Ascending aorta (tissue), 2 donors: ENCODE data around the gene TUBA3C. TPM values are rescaled to one million over a fixed set of nuclear protein-coding genes. Genes with fewer than 3 reads are reported as not detected.
"Not testable (repeated sequence)": the region's sequence is repeated elsewhere in the genome, so short reads cannot be mapped to it uniquely, and the experiment has no call there.

ENCODE experiments used
- DNase-seq, 2 donors: peaks; one replicate each; pipeline ENCODE4 v3.0.0-alpha.2; 2019; ENCODE audit warnings: low spot score in 2 of 2
- H3K27ac ChIP-seq, 2 donors: fragments of 200-600 bp; sonication (generic); one replicate each; pipeline ENCODE4 v1.5.1; 2016 to 2017; ENCODE audit warnings: mild to moderate bottlenecking in 1 of 2
- H3K27me3 ChIP-seq: fragments of 200-600 bp; sonication (generic); one replicate; pipeline ENCODE4 v1.5.1; 2017
- H3K36me3 ChIP-seq, 2 donors: fragments of 200-600 bp; sonication (generic); one replicate each; pipeline ENCODE4 v1.5.1; 2016
- H3K4me1 ChIP-seq, 2 donors: fragments of 200-600 bp; sonication (generic); one replicate each; pipeline ENCODE4 v1.5.1; 2016 to 2017; ENCODE audit warnings: mild to moderate bottlenecking in 1 of 2
- H3K4me3 ChIP-seq, 2 donors: fragments of 200-600 bp; sonication (generic); one replicate each; pipeline ENCODE4 v1.5.1; 2016 to 2017; ENCODE audit warnings: mild to moderate bottlenecking in 1 of 2
- H3K9me3 ChIP-seq, 2 donors: fragments of 200-600 bp; sonication (generic); one replicate each; pipeline ENCODE4 v1.5.1; 2016
- CTCF ChIP-seq, 3 experiments: fragments of 200-600 bp in 2 of 3; fragments of 450-650 bp in 1 of 3; sonication (generic) in 2 of 3; IDR thresholded peaks; one replicate each; pipeline ENCODE4 v1.5.1; 2016 to 2019; ENCODE audit warnings: antibody characterized with exemption in 3 of 3, mild to moderate bottlenecking in 1 of 3, moderate library complexity in 1 of 3
- intact Hi-C: fragments of 100-400 bp; cut with DNase I; formaldehyde crosslinking; loops from one replicate; pipeline ENCODE4 v1.15.1; 2023
- total RNA-seq: library from RNA; depleted of rRNA; stranded (reverse); fragments of >200 nt; gene quantifications from one replicate; pipeline ENCODE4 v1.1.0, GENCODE V29; 2016

The TUBA3C gene
- total RNA-seq, 1 donor from 2014 or later = not detected

- no peak for DNase-seq
- Histone ChIP-seq H3K4me3 (no peak overlapping the region), H3K27ac (no peak overlapping the region), H3K4me1 (no peaks in the 10 kb centered on the region), H3K36me3 (no peaks in the 10 kb centered on the region), H3K9me3 (no peaks in the 10 kb centered on the region), H3K27me3 (no peaks in the 10 kb centered on the region)
- TF ChIP-seq CTCF (IDR thresholded peaks at IDR 0.05) = no peak
- intact Hi-C loops = no loop called here
These were observed 2.6 kb downstream of the TUBA3C start for GRCh38 chr13:19178901-19179593.

- H3K27me3 ChIP-seq, H3K4me1 ChIP-seq, H3K9me3 ChIP-seq, H3K36me3 ChIP-seq, H3K4me3 ChIP-seq, intact Hi-C loops, H3K27ac ChIP-seq, DNase-seq: not testable (repeated sequence)
These were observed 4.4 kb downstream of the TUBA3C start for GRCh38 chr13:19176981-19177776.

- no peak overlapping the region for H3K4me3 ChIP-seq
- H3K36me3 ChIP-seq = no peaks in the 10 kb centered on the region
- no peaks in the 10 kb centered on the region for H3K27me3 ChIP-seq
- no peaks in the 10 kb centered on the region for H3K4me1 ChIP-seq
- no peak overlapping the region for H3K27ac ChIP-seq
- DNase-seq = no peak
- intact Hi-C loops = no loop called here
- TF ChIP-seq CTCF (IDR thresholded peaks at IDR 0.05) = no peak
- no peaks in the 10 kb centered on the region for H3K9me3 ChIP-seq
These were observed 7.9 kb downstream of the TUBA3C start for GRCh38 chr13:19173752-19174151.

- DNase-seq = no peak
These were observed 9.0 kb downstream of the TUBA3C start for GRCh38 chr13:19172647-19173030.

GRCh38 chr13:19172007-19172646, 9.5 kb downstream of the TUBA3C start:
- no peak for TF ChIP-seq CTCF (IDR thresholded peaks at IDR 0.05)
- intact Hi-C loops = no loop called here
- no peak overlapping the region for H3K27ac ChIP-seq
- H3K9me3 ChIP-seq = no peaks in the 10 kb centered on the region
- no peak for DNase-seq
- no peaks in the 10 kb centered on the region for H3K27me3 ChIP-seq
- no peaks in the 10 kb centered on the region for H3K36me3 ChIP-seq
- H3K4me3 ChIP-seq = no peak overlapping the region
- H3K4me1 ChIP-seq = no peaks in the 10 kb centered on the region

More at GRCh38 chr13:19172647-19173030, 9.0 kb downstream of the TUBA3C start:
- Histone ChIP-seq H3K27me3 (no peaks in the 10 kb centered on the region), H3K27ac (no peak overlapping the region), H3K4me3 (no peak overlapping the region), H3K9me3 (no peaks in the 10 kb centered on the region), H3K36me3 (no peaks in the 10 kb centered on the region), H3K4me1 (no peaks in the 10 kb centered on the region)
- TF ChIP-seq CTCF (IDR thresholded peaks at IDR 0.05) = no peak
- intact Hi-C loops = no loop called here

GRCh38 chr13:19171563-19171962, 10.1 kb downstream of the TUBA3C start:
- Histone ChIP-seq H3K9me3 (no peaks in the 10 kb centered on the region), H3K4me1 (no peaks in the 10 kb centered on the region), H3K4me3 (no peak overlapping the region), H3K27me3 (no peaks in the 10 kb centered on the region), H3K36me3 (no peaks in the 10 kb centered on the region), H3K27ac (no peak overlapping the region)
- TF ChIP-seq CTCF (IDR thresholded peaks at IDR 0.05) = no peak
- intact Hi-C loops = no loop called here
- DNase-seq = no peak
